T-helper 9 cell (primary cell): Measurements from ENCODE around the gene MYL12A.
"Not testable (repeated sequence)": the region's sequence is repeated elsewhere in the genome, so short reads cannot be mapped to it uniquely, and the experiment has no call there.

Experiments used
- DNase-seq: peaks from one replicate; pipeline ENCODE4 v3.0.0-alpha.2; 2020

MYL12A gene

DNA sequence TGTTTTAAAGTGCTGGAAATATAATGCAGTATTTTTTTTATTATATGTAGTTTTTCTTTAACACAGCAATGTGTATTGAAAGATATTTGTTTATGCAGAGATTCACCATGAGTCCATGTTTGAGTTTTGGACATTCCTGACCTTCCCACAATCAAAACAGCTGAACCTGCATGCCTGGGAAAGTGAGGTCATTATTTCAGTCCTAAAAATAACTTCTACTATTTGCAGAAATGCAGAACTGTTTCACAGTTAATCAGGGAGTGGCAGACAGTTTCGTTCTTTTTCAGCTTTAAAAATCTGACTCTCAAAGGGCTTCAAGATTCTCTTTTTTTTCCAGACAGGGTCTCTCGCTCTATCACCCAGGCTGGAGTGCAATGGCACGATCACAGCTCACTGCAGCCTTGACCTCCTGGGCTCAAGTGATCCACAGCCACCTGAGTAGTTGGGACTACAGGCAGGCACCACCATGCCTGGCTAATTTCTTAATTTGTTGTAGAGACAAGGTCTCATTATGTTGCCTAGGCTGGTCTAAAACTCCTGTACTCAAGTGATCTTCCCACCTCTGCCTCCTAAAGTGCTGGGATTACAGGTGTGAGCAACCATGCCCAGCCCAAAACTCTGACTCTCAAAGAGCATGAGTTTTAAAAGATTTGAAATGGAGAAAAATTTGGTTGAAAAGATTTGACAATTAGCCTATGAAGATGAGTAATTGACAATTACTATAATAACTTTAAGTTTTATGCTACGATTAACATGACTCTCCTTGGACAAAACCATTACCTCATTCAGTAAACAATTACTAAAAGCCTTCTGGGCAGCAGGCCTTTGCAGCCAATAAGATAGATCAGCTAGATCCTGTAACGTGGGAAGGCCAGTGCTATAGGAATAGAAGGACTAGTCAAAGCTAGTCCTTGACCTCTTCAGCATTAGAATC lies 9.4 kb downstream of the MYL12A start:
- DNase-seq, result no peak

DNA sequence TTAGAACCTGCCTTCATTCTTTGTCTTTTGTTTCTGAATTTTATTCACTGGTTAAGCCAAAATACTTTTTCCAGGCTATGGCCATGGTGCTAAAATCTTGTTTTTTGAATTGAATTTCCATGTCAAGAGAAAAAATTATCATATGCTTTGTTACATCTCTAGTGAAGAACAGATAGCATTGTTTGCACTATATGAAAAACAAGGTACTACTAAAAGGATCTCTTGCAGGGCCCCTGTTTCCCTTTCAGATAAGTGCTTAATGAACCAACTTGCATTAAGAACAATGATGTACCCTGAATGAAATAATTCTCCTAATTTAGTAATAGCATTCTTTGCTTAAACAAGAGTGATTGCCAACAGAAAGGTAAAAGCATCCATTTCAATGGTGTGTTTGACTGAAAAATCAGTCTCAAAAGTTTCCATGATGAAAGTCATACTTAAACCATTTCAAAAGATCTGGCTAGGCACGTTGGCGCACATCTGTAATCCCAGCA lies 10.1 kb downstream of the MYL12A start:
- DNase-seq, result no peak

DNA sequence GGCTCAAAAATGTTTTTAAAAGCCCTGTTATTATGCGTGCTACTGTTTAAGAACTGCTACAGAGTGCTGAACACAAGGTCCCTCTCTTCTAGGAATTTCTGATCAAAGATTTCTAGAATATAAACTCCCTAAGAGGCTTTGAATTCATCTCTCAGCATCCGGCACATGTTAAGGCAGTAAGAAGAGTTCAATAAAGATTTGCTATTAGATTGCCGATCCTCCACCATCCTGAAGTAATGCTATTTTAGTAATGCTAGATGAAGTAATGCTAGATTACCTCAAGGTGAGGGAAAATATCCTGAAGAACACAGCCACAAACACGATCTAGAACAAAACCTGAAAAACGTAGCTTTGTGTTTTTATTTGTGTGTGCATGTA lies 13.4 kb downstream of the MYL12A start:
- no peak for DNase-seq

DNA sequence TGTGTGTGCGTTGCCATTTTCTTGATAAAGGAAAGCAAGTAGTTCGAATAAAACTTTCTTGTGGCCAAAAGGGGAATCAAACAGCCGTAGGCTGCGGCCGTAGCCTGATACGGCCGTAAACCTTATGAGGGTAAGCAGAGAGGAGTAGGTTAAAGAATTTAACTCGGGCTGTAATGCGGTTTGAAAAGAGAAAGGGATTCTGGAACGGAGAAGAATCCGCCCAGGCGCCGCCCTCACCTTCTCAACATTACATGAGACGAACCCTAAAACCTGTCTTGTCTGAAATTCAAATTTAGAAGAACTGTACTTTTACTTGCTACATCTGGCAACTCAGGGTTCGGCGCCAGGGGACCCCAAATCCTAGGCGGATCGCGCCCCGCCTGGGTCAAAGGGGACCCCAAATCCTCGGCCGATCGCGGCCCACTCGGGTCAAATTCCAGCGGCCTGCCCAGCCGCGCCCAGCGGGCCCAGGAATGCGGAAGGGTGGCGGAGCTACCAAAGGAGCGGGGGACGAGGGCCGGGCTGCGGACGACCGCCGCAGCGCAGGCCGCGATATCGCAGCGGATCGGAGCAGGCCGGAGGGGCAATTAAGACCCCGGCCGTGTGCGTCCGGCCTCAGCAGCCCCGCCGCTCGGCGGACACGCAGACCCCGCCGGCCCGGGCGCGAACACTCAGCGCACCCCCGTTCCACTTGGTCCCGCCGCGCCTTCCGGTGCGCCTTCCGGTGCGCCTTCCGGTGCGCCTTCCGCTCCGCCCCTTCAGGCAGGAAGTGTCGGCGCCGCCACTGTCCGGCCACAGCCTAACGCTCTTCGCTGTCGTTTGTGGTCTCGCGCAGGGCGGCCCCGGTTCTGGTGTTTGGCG lies 14.0 kb downstream of the MYL12A start, which contains the start of gene MYL12B:
Gene MYL12B, plus strand, starts transcription at position 761 of the 861 bp plus-strand sequence. CDS start 10,766 bp downstream, outside the sequence.
- DNase-seq, result peak; percentile 76

DNA sequence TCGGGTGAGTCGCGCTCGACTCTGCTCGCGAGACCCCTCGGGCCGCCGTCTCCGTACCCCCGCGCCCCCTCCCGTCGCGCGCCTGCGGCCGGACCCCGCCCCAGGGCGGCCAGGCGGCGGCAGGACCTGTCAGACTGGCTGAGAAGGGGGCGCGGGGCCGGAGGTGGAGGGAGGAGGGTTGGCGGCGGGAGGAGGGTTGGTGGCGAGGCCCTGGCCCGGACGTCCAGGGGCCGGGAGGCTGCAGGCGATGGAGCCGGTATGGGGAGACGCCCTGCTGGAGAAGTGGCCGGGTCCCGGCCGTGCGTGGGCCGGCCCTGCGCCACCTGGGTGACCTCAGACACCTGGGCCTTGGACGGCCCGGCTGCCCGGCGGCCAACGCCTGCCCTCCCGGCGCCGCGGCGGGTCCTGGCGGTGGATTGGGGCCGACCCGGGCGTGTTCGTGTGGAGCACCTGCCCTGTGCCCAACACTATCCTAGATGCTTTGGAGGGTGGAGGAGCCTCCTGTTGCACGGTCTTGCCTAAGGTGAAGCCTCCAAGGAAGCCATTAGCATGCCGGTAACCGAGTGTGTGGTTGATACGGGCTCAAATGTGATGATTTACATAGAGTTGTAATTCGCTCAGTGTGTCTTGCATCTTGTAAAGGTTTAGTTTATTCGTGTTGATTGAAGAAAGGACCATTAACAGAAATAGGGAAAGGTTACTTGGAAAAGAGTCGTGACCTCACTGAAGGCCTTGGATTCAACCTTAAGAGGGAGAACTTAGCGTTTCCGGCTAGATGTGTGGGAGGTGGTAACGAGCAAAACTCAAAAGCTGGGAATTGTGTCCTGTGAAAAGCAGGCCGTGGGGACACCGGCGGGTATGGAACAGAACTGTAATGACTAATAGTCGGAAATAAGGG lies 14.9 kb downstream of the MYL12A start:
- peak; percentile 20 for DNase-seq

DNA sequence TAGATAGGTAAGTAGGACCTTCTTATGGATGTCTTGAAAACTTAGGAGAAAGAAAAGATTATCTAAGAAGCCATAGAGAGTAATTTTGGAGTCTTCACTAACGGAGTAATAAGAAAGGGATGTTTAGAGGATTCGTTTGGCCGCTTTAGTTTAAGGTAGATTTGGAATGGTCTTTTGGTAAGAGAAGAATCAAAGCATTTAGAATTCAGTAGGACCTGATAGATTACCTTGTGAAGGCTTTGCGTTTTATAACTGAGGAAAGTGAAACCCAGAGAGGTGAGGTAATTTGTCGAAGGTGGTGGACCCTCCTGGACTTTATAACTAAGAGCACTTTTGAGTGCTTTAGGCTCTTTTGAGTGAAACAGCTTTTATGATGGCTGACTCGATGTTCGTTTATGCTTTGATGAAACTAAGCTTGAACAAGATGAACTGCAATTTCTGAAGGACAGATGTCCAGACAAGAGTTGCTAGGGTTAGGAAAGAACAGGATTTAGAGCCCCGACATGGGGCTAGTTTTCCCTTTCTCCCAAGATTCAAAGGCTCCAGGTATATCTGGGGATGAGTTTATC lies 15.6 kb downstream of the MYL12A start:
- DNase-seq, result no peak

DNA sequence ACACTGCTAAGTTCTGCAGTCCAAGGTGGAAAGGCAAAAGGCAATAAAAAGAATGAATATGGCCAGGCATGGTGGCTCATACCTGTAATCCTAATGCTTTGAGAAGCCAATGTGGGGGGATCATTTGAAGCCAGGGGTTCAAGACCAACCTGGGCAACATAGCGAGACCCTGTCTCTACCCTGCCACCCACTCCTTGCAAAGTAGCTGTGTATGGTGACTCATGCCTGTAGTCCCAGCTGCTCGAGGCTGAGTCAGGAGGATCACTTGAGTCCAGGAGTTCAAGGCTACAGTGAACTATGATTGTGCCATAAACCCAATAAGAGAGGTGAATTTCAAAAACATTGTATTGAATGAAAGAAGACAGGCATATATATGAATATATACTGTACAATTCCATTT lies 16.8 kb downstream of the MYL12A start:
- no peak for DNase-seq

DNA sequence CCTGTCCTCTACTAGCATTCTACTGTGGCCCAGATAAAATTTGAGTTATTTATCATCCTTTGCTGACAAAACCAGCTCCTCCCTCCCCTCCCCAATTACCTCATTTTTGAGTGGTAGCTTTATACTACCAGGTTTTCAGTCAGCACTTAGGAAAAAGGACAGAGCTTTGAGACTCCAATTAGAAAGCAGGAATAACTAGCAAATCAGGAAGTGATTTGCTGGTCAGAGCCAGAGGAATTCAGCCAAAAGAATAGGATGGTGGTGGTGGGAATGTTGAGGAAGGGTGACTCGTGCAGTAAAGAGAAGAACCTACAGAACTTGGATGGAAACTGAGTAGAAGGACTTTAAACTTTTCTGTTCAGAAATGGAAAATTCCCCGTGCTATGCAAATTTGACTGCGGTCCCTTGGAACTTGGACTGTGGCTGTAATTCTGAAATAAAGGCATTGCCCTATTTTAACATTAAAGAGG lies 18.0 kb downstream of the MYL12A start:
- no peak for DNase-seq

DNA sequence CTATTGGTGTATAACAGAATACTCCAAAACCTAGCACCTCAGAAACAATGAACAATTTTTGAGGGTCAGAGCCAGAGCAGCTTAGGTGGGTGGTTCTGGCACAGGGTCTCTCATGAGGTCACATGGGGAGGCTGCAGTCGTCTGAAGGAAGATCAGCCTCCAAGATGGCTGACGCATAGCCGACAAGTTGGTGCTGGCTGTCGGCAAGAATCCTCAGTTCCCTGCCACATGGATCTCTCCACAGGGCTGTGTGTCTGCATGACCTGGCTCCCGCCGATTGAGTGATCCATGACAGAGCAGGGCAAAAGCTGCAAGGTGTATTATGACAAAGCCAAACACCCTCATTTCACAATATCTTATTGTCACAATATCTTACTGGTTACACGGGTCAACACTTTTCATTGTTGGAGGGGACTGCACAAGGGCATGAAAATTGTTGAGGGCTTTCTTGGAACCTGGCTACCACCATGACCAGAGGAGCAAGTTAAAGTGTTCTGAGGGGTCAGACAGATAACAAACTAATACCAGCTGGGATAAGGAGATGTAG lies 18.5 kb downstream of the MYL12A start:
- no peak for DNase-seq

DNA sequence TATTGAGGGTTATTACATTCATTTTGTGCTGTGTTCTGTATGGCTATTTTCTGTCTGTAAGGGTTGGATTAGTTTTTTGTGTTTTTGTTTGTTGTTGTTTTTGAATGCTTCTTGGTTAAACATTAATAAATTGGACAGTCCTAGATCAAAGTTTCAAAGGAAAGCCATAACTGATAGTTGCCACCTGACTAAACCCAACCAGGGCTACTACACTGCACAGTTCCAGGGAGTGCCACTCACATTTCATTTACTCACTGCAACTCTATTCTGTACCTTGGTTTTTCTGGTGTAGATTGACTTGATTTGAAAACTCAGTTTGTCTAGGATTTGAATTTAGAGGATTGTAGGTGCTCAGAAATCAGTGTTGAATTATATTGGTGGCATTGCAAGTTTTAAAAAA lies 20.7 kb downstream of the MYL12A start:
- DNase-seq, result no peak

DNA sequence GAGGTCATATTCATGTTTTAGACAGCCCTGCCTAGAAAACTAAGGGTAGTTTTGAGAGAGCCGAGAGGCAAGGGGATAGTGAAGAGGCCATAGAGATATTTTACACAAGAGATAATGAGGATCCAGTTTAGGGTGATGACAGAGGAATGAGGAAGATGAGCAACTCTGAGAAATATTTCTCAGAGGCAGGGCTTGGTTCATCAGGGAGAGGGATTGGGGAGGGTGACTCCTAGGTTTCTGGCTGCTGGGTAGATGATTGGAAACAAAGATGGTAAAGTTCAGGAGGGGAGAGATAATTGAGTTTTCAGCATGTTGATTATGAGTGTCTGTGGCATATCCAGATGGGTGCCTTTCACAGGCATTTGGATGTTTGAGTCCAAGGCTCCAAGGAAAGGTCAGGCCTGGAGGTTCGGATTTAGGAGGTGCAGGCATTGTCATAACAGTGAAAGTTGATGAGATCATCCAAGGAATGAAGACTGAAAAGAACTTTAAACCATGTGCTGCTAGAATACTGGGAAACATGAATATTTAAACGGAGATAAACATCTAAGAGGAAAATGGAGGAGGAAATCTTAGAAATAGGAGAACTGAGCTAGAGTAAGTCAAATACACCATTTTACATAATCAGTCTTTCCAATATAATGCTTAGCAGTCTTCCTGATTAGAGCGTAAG lies 21.8 kb downstream of the MYL12A start:
- no peak for DNase-seq

DNA sequence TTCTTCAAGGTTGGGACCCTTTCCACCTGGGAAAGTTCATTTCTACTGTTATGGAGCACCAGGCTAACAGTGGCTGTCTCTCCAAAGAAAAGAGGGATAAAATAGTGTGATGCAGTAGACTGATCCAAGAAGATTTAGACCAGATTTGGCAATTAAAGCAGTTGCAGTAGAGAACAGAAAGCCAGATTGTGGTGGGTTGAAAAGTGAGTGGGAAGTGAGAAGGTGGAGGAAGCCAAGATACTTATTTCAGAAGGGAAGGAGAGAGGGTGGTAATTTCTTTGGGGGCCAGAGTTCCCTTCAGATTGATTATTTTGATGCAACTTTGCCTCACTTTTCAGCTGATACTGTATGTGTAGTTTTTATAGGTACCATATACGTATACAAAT lies 22.3 kb downstream of the MYL12A start:
- no peak for DNase-seq

DNA sequence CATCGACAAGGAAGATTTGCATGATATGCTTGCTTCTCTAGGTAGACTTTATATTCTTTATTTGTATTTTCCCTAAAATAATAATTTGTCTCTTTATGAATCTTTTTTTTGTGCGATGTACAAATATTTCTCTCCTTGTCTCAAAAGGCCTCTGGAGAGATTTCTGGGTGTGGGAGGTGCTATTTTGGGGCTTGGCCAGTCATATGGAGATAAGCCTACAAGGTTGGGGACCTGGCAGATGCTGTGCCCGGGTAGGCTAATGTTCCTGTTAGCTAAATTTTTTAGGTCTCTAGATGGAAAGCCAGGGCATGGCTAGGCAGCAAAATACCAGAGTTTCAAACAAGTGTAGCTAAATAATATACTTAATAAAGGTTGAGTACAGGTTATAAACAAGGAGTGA lies 25.4 kb downstream of the MYL12A start:
- DNase-seq, result no peak

DNA sequence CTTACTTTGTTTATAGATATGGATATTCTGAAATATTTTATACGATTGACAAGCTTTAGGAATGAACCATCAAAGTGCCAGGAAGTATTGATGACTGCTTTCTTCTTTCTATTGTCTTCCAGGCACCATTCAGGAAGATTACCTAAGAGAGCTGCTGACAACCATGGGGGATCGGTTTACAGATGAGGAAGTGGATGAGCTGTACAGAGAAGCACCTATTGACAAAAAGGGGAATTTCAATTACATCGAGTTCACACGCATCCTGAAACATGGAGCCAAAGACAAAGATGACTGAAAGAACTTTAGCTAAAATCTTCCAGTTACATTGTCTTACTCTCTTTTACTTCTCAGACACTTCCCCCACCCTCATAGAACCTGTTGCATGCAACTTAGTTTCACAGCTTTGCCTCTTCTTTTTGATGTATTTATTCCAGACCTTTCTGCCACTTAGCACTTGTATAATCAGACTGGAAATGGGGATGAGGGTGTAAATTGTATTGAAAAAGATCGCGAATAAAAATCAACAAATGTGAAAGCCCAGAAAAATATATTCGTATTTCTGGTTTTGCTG lies 30.1 kb downstream of the MYL12A start:
- not testable (repeated sequence) for DNase-seq

DNA sequence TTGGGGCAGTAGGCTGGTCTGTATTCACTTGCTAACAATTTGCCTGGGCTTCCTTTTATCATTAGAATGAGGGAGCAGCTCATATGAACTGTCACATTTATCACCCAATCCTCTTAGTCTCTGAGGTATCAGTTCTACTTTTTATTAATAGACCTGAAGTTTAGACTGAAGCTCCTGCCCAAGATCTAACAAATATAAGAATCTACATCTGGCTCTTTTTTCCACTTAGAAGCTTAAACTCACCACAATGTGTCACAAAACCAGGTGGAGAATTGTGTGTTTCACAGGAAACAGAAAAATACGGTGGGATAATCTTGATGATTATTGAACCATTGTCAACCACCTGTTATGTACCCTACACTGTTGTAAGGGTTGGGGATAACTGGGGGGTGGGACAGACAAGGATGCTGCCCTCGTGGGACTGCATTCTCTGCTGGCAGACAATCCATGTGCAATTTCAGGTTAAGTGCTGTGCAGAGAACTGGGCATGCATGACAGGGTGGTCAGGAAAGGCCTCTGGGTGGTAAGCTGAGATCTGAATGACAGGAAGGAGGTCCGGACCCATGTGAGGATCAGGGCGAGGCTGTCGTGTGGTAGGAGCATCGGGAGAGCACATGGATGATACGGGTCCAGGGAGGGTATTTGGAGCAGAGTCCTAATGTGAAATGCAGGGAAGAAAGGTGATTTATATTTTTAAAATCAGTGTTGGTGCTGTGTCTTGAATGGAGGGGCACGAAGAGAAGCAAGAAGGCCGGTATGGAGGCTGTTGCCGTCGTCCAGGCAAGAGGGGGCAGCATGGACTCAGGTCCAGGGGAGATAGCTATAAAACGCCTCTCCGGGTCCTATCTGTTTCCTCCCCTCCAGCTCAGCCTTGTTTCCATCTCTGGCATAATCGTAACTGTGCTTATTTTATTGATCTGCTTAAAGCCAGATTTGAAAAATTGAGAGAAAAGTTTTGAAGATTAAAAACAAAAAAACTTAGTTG lies 31.9 kb downstream of the MYL12A start:
- no peak for DNase-seq

DNA sequence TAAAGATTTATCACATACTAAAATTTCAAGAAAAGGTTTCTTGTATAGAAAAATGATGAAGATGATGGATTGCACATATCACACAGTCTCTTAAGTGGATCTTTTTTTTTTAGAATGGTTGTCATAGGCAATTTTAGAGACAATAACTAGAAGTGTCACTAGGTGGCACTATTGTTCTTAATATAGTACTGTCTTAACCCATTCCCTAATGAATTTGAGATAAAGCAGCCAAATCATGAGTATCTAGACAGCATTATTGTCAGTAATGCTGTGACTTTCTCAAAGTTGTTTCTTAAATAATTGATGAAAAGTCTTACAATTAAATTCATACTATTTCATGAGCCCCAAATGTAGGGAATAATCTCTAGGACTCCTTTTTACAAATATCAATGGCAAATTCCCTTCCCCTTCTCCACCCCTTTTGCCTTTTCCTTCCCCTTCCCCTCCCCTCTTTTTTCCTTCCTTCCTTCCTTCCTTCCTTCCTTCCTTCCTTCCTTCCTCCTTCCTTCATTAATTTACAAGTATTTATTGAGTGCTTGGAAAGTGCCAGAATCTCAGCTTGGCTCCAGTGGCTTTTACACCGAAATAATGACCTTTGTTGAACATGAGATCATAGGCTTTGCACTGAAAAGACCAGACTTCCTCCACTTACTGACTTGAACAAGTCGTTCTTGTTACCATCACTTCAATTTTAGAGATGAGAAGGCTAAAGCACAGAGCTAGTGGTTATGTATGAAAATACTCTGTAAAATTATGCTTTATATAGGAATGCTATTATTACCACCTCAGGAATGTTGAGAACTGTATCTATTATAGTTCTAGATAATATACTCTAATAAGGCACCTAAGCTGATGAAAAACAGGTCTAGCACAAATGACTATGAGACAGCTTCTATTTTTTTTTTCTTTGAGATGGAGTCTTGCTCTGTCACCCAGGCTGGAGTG lies 34.1 kb downstream of the MYL12A start:
- DNase-seq, result no peak

DNA sequence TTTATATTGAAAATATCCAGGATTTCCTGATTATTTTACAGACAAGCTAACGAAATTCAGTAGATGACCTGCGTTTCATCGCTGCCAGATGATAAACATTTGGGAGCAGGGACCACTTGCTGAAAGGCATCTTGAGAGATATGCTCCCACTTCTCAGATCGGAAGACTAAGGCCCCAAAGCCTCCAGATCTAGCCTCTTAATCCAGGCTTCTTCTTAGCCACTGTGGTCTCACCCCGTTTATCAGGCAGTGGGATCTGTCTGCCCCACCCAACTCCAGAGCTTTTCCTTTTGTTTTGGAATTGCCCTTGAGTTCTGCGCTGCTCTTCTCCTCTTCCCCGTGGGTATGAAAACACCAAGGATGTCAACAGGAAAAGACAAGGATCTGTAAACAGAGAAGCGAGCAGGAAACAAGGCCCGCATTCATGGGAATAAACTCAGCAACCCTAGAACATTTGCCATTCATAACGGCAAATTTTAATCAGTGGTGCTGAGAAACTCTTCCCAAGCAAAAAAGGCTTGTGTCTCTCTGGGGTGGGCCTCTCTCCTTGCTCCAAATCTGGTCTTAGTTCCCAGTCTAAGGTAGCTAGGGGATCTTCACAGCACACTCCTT lies 35.8 kb downstream of the MYL12A start:
- DNase-seq, result no peak

DNA sequence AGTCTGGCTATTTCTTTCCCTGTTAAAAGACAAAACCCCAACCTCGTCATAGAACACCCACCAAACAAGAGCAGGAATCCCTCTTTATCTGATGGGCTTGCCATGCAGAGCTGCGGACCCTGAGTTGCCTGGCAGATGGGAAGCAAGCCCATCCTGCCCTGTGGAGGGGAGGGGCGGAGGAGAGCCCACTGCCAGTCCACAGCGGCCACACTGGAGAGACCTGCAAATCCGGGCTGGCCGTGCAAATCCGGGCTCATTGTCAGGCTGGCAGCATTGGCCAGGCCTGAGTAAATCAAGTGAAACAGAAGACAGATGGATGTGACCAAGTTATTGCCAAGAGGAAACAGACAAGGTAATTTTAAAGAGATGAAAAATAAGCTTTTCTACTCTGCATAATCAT lies 36.3 kb downstream of the MYL12A start:
- no peak for DNase-seq
